CD14-positive monocyte (primary cell): ENCODE results near the gene RGS19. TPM values are rescaled to one million over a fixed set of nuclear protein-coding genes. Genes with fewer than 3 reads are reported as not detected.

Experiments used
- DNase-seq, 3 donors: peaks; one replicate each; pipeline ENCODE4 v3.0.0-alpha.2; 2011 to 2022
- H2AFZ ChIP-seq: 2 replicates; pipeline ENCODE4 v1.6.0; 2012; ENCODE audit warnings: mild to moderate bottlenecking, low read depth, low read length, inconsistent platforms; ENCODE audit not compliant: insufficient read depth, poor library complexity, severe bottlenecking
- H3K27ac ChIP-seq, 2 donors: 1 replicate in 1 of 2; 2 replicates in 1 of 2; pipeline ENCODE4 v1.5.1; 2012 to 2013; ENCODE audit warnings: low read length in 2 of 2, control low read depth in 1 of 2, inconsistent platforms in 1 of 2, low read depth in 1 of 2, mild to moderate bottlenecking in 1 of 2
- H3K27me3 ChIP-seq, 2 donors: one replicate each; pipeline versions ENCODE4 v1.6.0 to v1.6.1; 2011 to 2013; ENCODE audit warnings: low read length in 2 of 2; ENCODE audit not compliant: control insufficient read depth in 2 of 2, insufficient read depth in 2 of 2
- H3K36me3 ChIP-seq, 2 donors: replicated peaks in 1 of 2; 1 replicate in 1 of 2; 2 replicates in 1 of 2; pipeline versions ENCODE4 v1.5.1 to v1.6.1; 2012 to 2013; ENCODE audit warnings: low read length in 2 of 2, control low read depth in 1 of 2, inconsistent platforms in 1 of 2, mild to moderate bottlenecking in 1 of 2; ENCODE audit not compliant: insufficient read depth in 2 of 2, control insufficient read depth in 1 of 2
- H3K4me1 ChIP-seq, 2 donors: 1 replicate in 1 of 2; 2 replicates in 1 of 2; pipeline versions ENCODE4 v1.5.1 to v1.6.1; 2012 to 2013; ENCODE audit warnings: low read length in 2 of 2, control low read depth in 1 of 2, inconsistent platforms in 1 of 2, mild to moderate bottlenecking in 1 of 2, moderate library complexity in 1 of 2; ENCODE audit not compliant: insufficient read depth in 2 of 2, control insufficient read depth in 1 of 2
- H3K4me2 ChIP-seq: replicated peaks from 2 replicates; pipeline ENCODE3; 2012; ENCODE audit warnings: low read length, moderate library complexity, mild to moderate bottlenecking; ENCODE audit not compliant: poor library complexity, severe bottlenecking; ENCODE audit errors: extremely low read depth
- H3K4me3 ChIP-seq, 3 experiments: fragments of 200-600 bp in 1 of 3; sonication (generic) in 1 of 3; replicated peaks in 1 of 3; 1 replicate in 2 of 3; 2 replicates in 1 of 3; pipeline ENCODE4 v1.5.1; 2011 to 2013; ENCODE audit warnings: low read length in 3 of 3, mild to moderate bottlenecking in 3 of 3, control low read depth in 2 of 3, low read depth in 2 of 3, inconsistent platforms in 1 of 3, moderate library complexity in 1 of 3
- H3K79me2 ChIP-seq: 2 replicates; pipeline ENCODE4 v1.6.0; 2012; ENCODE audit warnings: mild to moderate bottlenecking, control low read depth, inconsistent platforms, low read length, moderate library complexity; ENCODE audit not compliant: insufficient read depth
- H3K9ac ChIP-seq: 2 replicates; pipeline ENCODE4 v1.6.0; 2017; ENCODE audit warnings: low read length, mild to moderate bottlenecking; ENCODE audit not compliant: insufficient read depth, poor library complexity, severe bottlenecking
- H3K9me3 ChIP-seq, 2 donors: replicated peaks in 1 of 2; 1 replicate in 1 of 2; 2 replicates in 1 of 2; pipeline versions ENCODE4 v1.5.1 to v1.6.1; 2012 to 2013; ENCODE audit warnings: low read length in 2 of 2, control low read depth in 1 of 2; ENCODE audit not compliant: control insufficient read depth in 1 of 2, insufficient read depth in 1 of 2
- H4K20me1 ChIP-seq: 2 replicates; pipeline ENCODE4 v1.6.0; 2012; ENCODE audit warnings: mild to moderate bottlenecking, low read length, control low read depth, moderate library complexity; ENCODE audit not compliant: insufficient read depth
- H3K27ac Mint-ChIP-seq, 7 donors: one replicate each; pipeline ENCODE4 v1.8.0; 2020; ENCODE audit warnings: mild to moderate bottlenecking in 7 of 7, mixed read lengths in 7 of 7, moderate library complexity in 6 of 7, inconsistent platforms in 2 of 7
- H3K27me3 Mint-ChIP-seq, 3 donors: one replicate each; pipeline ENCODE4 v1.8.0; 2021 to 2022; ENCODE audit warnings: low read depth in 3 of 3, mild to moderate bottlenecking in 3 of 3, mixed read lengths in 3 of 3, moderate library complexity in 3 of 3, inconsistent platforms in 1 of 3
- H3K36me3 Mint-ChIP-seq, 2 donors: one replicate each; pipeline ENCODE4 v1.8.0; 2020; ENCODE audit warnings: mixed read lengths in 2 of 2, inconsistent platforms in 1 of 2, mild to moderate bottlenecking in 1 of 2
- H3K4me1 Mint-ChIP-seq: one replicate; pipeline ENCODE4 v1.8.0; 2020; ENCODE audit warnings: mild to moderate bottlenecking, mixed read lengths
- H3K4me3 Mint-ChIP-seq, 2 donors: one replicate each; pipeline ENCODE4 v1.8.0; 2020; ENCODE audit warnings: mild to moderate bottlenecking in 2 of 2, mixed read lengths in 2 of 2, moderate library complexity in 1 of 2
- H3K9me3 Mint-ChIP-seq, 7 donors: one replicate each; pipeline ENCODE4 v1.8.0; 2020 to 2022; ENCODE audit warnings: mixed read lengths in 7 of 7, mild to moderate bottlenecking in 6 of 7, moderate library complexity in 6 of 7, inconsistent platforms in 2 of 7
- WGBS: methylation state at CpG from one replicate; pipeline ENCODE4 v1.1.5; 2013; ENCODE audit warnings: missing lambda C conversion rate; ENCODE audit not compliant: insufficient coverage; 5-methylcytosine and 5-hydroxymethylcytosine counted together
- intact Hi-C, 2 donors: fragments of 100-400 bp; cut with micrococcal nuclease; formaldehyde crosslinking; loops; one replicate each; pipeline versions ENCODE4 v1.15.0 to v1.15.1; 2023
- polyA plus RNA-seq, 3 donors: library from polyadenylated mRNA; depleted of rRNA in 1 of 3; unstranded in 2 of 3; stranded (reverse) in 1 of 3; fragments of 300-500 nt in 2 of 3; fragments of >200 nt in 1 of 3; fragmentation: Illumina TruSeq in 2 of 3; gene quantifications; 1 replicate in 2 of 3; 2 replicates in 1 of 3; pipeline ENCODE4 v1.2.3, GENCODE V29; 2012 to 2021
- TF ChIP-seq, protein P1 (sequence below): fragments of 200-600 bp; IDR thresholded peaks from one replicate; pipeline ENCODE4 v1.8.0; 2022; ENCODE audit warnings: antibody characterized with exemption, mild to moderate bottlenecking

Gene RGS19
- polyA plus RNA-seq, 3 donors, result 235 to 280 (median 244) TPM

DNA sequence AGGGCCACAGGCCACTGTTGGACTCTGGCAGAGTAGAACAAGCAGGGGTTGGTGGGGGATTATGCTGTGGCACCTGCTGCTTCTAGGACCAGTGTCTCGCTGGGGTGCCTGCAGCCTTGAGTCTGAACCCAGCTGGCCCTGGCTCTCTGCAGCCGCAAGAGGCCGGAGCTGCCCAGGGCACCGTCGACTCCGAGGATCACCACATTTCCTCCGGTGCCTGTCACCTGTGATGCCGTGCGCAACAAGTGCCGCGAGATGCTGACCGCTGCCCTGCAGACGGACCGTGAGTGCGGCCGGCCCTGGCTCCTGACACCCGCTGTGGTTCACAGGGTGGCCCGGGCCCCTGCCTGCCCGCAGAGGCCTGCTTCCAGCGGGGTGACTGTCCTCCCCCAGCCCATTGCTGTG lies 10.1 kb downstream of the RGS19 start:
- intact Hi-C loops, result loop anchor here in 1 of 2 donors (10.0 kb wide), 1 partner anchor 544 kb away; the partner anchor contains the start of gene PPDPF
- TF ChIP-seq, protein P1, sequence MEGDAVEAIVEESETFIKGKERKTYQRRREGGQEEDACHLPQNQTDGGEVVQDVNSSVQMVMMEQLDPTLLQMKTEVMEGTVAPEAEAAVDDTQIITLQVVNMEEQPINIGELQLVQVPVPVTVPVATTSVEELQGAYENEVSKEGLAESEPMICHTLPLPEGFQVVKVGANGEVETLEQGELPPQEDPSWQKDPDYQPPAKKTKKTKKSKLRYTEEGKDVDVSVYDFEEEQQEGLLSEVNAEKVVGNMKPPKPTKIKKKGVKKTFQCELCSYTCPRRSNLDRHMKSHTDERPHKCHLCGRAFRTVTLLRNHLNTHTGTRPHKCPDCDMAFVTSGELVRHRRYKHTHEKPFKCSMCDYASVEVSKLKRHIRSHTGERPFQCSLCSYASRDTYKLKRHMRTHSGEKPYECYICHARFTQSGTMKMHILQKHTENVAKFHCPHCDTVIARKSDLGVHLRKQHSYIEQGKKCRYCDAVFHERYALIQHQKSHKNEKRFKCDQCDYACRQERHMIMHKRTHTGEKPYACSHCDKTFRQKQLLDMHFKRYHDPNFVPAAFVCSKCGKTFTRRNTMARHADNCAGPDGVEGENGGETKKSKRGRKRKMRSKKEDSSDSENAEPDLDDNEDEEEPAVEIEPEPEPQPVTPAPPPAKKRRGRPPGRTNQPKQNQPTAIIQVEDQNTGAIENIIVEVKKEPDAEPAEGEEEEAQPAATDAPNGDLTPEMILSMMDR, result no peak
- H3K4me1 ChIP-seq, result peaks cover 16 to 39% of the 10 kb centered on the region in 2 donors
- H3K79me2 ChIP-seq, result peaks cover 8% of the 10 kb centered on the region
- Mint-ChIP-seq H3K4me3 (no peak overlapping the region), H3K27ac (no peak overlapping the region), H3K36me3 (peaks cover 16 to 24% of the 10 kb centered on the region in 2 donors), H3K9me3 (peaks cover 0 to 2% (median 0%) of the 10 kb centered on the region in 7 donors), H3K27me3 (peaks cover 0 to 20% (median 12%) of the 10 kb centered on the region in 3 donors), H3K4me1 (peaks cover 40% of the 10 kb centered on the region)
- no peaks in the 10 kb centered on the region for H3K27me3 ChIP-seq
- H3K4me3 ChIP-seq, result no peak overlapping the region
- H3K9ac ChIP-seq, result no peak overlapping the region
- no peak overlapping the region for H2AFZ ChIP-seq
- peaks cover 64% of the 10 kb centered on the region for H4K20me1 ChIP-seq
- no peak overlapping the region for H3K4me2 ChIP-seq
- WGBS, result 86% methylated on average over 20 of the region's 20 CpGs
- H3K9me3 ChIP-seq, result no peaks in the 10 kb centered on the region
- H3K36me3 ChIP-seq, result peaks cover 22 to 25% of the 10 kb centered on the region in 2 donors
- DNase-seq, result no peak
- H3K27ac ChIP-seq, result no peak overlapping the region

DNA sequence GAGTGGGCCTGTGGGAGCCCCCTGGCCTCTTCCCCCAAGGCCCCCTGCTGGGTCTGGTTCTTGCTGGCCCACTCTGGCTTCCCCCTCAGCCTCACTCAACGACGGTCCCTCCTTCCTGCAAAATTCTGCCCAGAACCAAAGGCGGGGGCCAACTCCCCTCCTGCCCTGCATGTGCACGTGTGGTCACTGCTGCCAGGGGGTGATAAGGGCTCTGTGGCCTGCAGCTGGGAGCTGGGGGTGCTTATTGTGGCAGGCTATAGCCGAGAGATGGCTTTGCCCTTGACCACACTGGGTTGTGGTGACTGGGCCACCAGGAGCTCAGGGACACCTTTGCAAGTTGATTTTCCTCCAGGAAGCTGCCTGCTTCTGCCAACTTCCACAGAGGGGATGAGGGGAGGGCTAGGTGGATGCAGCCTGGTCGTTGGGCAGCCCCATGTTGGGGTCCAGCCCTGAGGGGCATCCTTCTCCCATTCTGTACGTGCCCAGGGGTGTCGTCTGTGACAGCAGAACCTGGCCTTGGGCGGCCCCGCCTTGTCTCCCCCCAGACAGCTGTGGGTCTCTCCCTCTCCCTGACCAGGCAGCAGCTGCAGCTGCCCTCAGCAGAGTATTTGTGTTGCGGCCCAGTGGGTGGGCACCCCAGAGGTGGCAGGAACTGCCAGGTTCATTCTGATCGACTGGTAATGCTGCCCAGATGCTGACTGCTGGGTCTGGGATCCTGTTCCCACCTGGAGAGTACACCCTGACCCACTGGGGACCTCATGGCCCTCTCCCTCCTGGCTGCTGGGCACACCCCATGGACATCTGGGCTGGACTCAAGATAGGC lies 10.7 kb downstream of the RGS19 start:
- peaks cover 7% of the 10 kb centered on the region for H3K79me2 ChIP-seq
- DNase-seq, result no peak
- no peak overlapping the region for H3K4me2 ChIP-seq
- no peak overlapping the region for H2AFZ ChIP-seq
- peaks cover 0 to 26% (median 12%) of the 10 kb centered on the region in 3 donors for H3K27me3 Mint-ChIP-seq
- H3K36me3 Mint-ChIP-seq, result peaks cover 10 to 18% of the 10 kb centered on the region in 2 donors
- H3K4me1 ChIP-seq, result peaks cover 22 to 40% of the 10 kb centered on the region in 2 donors
- WGBS, result 65% methylated on average over 7 of the region's 12 CpGs
- TF ChIP-seq, protein P1, result no peak
- H3K4me3 ChIP-seq, result no peak overlapping the region
- no peak overlapping the region for H3K27ac ChIP-seq
- peaks cover 58% of the 10 kb centered on the region for H4K20me1 ChIP-seq
- no peaks in the 10 kb centered on the region for H3K9me3 ChIP-seq
- peaks cover 16 to 18% of the 10 kb centered on the region in 2 donors for H3K36me3 ChIP-seq
- peaks cover 0 to 2% (median 0%) of the 10 kb centered on the region in 7 donors for H3K9me3 Mint-ChIP-seq
- no peaks in the 10 kb centered on the region for H3K27me3 ChIP-seq
- no peak overlapping the region for H3K9ac ChIP-seq
- no peak overlapping the region for H3K4me3 Mint-ChIP-seq
- intact Hi-C loops, result loop anchor here in 1 of 2 donors (10.0 kb wide), 1 partner anchor 544 kb away; the partner anchor contains the start of gene PPDPF
- peaks cover 46% of the 10 kb centered on the region for H3K4me1 Mint-ChIP-seq
- H3K27ac Mint-ChIP-seq, result peak overlapping the region in 1 of 7 donors; percentile 66
